HCT116 (cell line): ENCODE data around the gene PSAP.

ENCODE experiments used
- CTCF ChIP-seq, 3 experiments: fragments of 200-600 bp in 1 of 3; sonication (generic) in 1 of 3; IDR thresholded peaks in 2 of 3; conservative IDR thresholded peaks in 1 of 3; 2 replicates each; pipeline ENCODE4 v1.5.1; 2012 to 2017; ENCODE audit warnings: low read depth in 2 of 3, low read length in 2 of 3, antibody characterized with exemption in 1 of 3, borderline replicate concordance in 1 of 3, control low read depth in 1 of 3, mild to moderate bottlenecking in 1 of 3, mixed read lengths in 1 of 3, mixed run types in 1 of 3, moderate library complexity in 1 of 3; ENCODE audit not compliant: insufficient read depth in 1 of 3
- EZH2 ChIP-seq: fragments of 200-600 bp; sonication (generic); IDR thresholded peaks from 2 replicates; pipeline ENCODE4 v1.6.1; 2017; ENCODE audit warnings: antibody characterized with exemption, mixed run types
- EZH2phosphoT487 ChIP-seq: fragments of 200-600 bp; IDR thresholded peaks from 2 replicates; pipeline ENCODE4 v1.6.1; 2018; ENCODE audit warnings: antibody characterized with exemption, borderline replicate concordance
- JUND ChIP-seq: IDR thresholded peaks from 2 replicates; pipeline ENCODE4 v1.6.1; 2012
- MAX ChIP-seq: IDR thresholded peaks from 2 replicates; pipeline ENCODE4 v1.6.1; 2012
- POLR2A ChIP-seq: IDR thresholded peaks from 2 replicates; pipeline ENCODE4 v1.7.0; 2011; ENCODE audit warnings: borderline replicate concordance; ENCODE audit not compliant: insufficient read depth, insufficient read length; ENCODE audit errors: extremely low read depth
- REST ChIP-seq: IDR thresholded peaks from 2 replicates; pipeline ENCODE4 v1.6.1; 2012; ENCODE audit warnings: low read depth

- TF ChIP-seq REST, result no peak
- TF ChIP-seq EZH2phosphoT487, result no peak
- TF ChIP-seq CTCF (IDR thresholded peaks at IDR 0.05 in 2 of 3, conservative IDR thresholded peaks at IDR 0.05 in 1 of 3; ENCODE audit: borderline replicate concordance in 1 of 3, insufficient read depth in 1 of 3, low read depth in 2 of 3, low read length in 2 of 3), result no peak
- TF ChIP-seq POLR2A, result no peak
- no peak for TF ChIP-seq EZH2
- no peak for TF ChIP-seq JUND
- TF ChIP-seq MAX, result no peak
Measured at GRCh38 chr10:71771821-71772617, 79.0 kb downstream of the PSAP start.
